K562 (cell line): ENCODE results near the gene NDUFC2. TPM values are rescaled to one million over a fixed set of nuclear protein-coding genes. Genes with fewer than 3 reads are reported as not detected.

Experiments
- KAT7 ChIP-seq: sonication (generic); formaldehyde crosslinking; IDR thresholded peaks from 2 replicates; pipeline ENCODE4 v1.8.0; 2022; ENCODE audit warnings: missing genetic modification reagents, mild to moderate bottlenecking, borderline replicate concordance
- NFXL1 ChIP-seq: fragments of 450-650 bp; formaldehyde crosslinking; IDR thresholded peaks from 2 replicates; pipeline ENCODE4 v1.4.0; 2021; ENCODE audit warnings: mild to moderate bottlenecking
- polyA plus RNA-seq, 8 experiments: library from polyadenylated mRNA; depleted of rRNA in 4 of 8; stranded (reverse) in 5 of 8; unstranded in 3 of 8; fragments of >200 nt; fragmentation: Nextera tagmentation in 2 of 8; fragmentation: Illumina TruSeq in 1 of 8; extraction: Ambion mirVana in 2 of 8; extraction: Trizol in 1 of 8; gene quantifications; 2 replicates each; pipeline versions ENCODE4 v1.2.1 to v1.2.3, GENCODE V29; 2011 to 2014; ENCODE audit warnings: inconsistent platforms in 1 of 8, missing spikeins in 1 of 8
- total RNA-seq, 7 experiments: library from RNA; depleted of rRNA in 6 of 7; stranded (reverse); fragments of >200 nt in 6 of 7; fragmentation: Illumina TruSeq in 2 of 7; extraction: Trizol in 2 of 7; gene quantifications; 2 replicates each; pipeline versions ENCODE4 v1.2.1 to v1.2.3, GENCODE V29; 2011 to 2021; ENCODE audit warnings: low replicate concordance in 1 of 7
- TF ChIP-seq, protein P1 (sequence below): sonication (generic); formaldehyde crosslinking; IDR thresholded peaks from 2 replicates; pipeline ENCODE4 v1.8.0; 2022; ENCODE audit warnings: mild to moderate bottlenecking, missing genetic modification reagents, borderline replicate concordance
- TF ChIP-seq, protein P2 (sequence below): fragments of 450-650 bp; conservative IDR thresholded peaks from 2 replicates; pipeline ENCODE4 v1.6.1; 2016; ENCODE audit warnings: missing genetic modification characterization, low read depth, mild to moderate bottlenecking, control low read depth, missing compliant biosample characterization
- TF ChIP-seq, protein P3 (sequence below): fragments of 250-450 bp; sonication (Bioruptor Pico); IDR thresholded peaks from 2 replicates; pipeline ENCODE4 v1.4.0; 2020; ENCODE audit warnings: mild to moderate bottlenecking, moderate library complexity, borderline replicate concordance

The NDUFC2 gene
- total and polyA plus RNA-seq, 9 of the 15 experiments (the other 6 are each of a cell fraction or from before 2014, with no cell fraction given), result 168 to 1,119 (median 442) TPM

DNA sequence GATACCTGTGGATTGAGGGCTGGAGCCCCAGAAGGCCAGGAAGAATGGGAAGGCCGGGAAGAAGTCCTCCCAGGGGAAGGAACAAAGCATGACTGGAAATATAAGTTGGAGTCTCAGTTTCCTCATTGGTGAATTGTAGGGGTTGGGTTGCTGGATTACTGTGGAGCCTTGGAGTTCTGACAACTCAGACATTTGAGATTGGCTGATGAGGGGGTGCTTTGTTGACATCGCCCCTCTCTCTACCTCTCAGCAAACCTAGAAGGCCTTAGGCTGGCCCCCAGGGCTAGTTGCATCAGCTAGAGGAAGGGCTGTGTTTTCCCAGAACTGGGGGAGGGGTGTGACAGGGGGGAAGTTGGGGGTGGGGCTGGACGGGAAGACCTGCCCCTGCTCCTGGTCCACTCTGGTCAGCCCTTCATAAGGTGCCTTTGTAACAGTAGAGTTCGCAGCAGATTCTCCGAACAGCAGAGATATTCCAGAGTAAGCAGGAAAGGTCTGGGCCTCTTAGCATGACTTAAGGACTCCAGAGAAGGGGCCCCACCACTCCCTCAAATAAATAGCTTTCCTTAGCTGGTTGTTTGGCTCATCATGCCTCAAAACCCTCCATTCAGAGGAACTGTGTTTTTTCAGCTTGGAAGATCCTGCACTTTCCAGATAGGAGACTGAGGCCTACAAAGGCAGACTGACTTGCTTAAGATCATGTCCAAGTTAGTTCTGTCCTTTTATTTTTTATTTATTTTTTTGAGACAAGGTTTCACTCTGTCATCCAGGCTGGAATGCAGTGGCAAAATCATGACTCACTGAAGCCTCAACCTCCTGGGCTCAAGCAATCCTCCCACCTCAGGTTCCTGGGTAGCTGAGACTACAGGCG is 28.5 kb downstream of the NDUFC2 start (continued):
- TF ChIP-seq, protein P1, sequence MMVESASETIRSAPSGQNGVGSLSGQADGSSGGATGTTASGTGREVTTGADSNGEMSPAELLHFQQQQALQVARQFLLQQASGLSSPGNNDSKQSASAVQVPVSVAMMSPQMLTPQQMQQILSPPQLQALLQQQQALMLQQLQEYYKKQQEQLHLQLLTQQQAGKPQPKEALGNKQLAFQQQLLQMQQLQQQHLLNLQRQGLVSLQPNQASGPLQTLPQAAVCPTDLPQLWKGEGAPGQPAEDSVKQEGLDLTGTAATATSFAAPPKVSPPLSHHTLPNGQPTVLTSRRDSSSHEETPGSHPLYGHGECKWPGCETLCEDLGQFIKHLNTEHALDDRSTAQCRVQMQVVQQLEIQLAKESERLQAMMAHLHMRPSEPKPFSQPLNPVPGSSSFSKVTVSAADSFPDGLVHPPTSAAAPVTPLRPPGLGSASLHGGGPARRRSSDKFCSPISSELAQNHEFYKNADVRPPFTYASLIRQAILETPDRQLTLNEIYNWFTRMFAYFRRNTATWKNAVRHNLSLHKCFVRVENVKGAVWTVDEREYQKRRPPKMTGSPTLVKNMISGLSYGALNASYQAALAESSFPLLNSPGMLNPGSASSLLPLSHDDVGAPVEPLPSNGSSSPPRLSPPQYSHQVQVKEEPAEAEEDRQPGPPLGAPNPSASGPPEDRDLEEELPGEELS (CRISPR knock-in tag), result no peak
- TF ChIP-seq, protein P2, sequence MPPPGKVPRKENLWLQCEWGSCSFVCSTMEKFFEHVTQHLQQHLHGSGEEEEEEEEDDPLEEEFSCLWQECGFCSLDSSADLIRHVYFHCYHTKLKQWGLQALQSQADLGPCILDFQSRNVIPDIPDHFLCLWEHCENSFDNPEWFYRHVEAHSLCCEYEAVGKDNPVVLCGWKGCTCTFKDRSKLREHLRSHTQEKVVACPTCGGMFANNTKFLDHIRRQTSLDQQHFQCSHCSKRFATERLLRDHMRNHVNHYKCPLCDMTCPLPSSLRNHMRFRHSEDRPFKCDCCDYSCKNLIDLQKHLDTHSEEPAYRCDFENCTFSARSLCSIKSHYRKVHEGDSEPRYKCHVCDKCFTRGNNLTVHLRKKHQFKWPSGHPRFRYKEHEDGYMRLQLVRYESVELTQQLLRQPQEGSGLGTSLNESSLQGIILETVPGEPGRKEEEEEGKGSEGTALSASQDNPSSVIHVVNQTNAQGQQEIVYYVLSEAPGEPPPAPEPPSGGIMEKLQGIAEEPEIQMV (tag), result 0 out of 2 replicates have a peak, but pooled peaks have one; percentile 44
- TF ChIP-seq KAT7 (CRISPR knock-in tag) (no peak), NFXL1 (CRISPR knock-in tag) (no peak)
- TF ChIP-seq, protein P3, sequence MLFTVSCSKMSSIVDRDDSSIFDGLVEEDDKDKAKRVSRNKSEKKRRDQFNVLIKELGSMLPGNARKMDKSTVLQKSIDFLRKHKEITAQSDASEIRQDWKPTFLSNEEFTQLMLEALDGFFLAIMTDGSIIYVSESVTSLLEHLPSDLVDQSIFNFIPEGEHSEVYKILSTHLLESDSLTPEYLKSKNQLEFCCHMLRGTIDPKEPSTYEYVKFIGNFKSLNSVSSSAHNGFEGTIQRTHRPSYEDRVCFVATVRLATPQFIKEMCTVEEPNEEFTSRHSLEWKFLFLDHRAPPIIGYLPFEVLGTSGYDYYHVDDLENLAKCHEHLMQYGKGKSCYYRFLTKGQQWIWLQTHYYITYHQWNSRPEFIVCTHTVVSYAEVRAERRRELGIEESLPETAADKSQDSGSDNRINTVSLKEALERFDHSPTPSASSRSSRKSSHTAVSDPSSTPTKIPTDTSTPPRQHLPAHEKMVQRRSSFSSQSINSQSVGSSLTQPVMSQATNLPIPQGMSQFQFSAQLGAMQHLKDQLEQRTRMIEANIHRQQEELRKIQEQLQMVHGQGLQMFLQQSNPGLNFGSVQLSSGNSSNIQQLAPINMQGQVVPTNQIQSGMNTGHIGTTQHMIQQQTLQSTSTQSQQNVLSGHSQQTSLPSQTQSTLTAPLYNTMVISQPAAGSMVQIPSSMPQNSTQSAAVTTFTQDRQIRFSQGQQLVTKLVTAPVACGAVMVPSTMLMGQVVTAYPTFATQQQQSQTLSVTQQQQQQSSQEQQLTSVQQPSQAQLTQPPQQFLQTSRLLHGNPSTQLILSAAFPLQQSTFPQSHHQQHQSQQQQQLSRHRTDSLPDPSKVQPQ (CRISPR knock-in tag), result no peak
